Measurements from ENCODE around the gene SMIM34.

The SMIM34 gene

GRCh38 chr21:34369741-34370140 lies 54.0 kb downstream of the SMIM34 start:
- no peak for DNase-seq
